ENCODE results near the gene OR2C3. TPM values are rescaled to one million over a fixed set of nuclear protein-coding genes. Genes with fewer than 3 reads are reported as not detected.
"Not testable (repeated sequence)": the region's sequence is repeated elsewhere in the genome, so short reads cannot be mapped to it uniquely, and the experiment has no call there.

OR2C3 gene
- not detected for polyA plus RNA-seq (ENCODE audit: insufficient read length)

DNA sequence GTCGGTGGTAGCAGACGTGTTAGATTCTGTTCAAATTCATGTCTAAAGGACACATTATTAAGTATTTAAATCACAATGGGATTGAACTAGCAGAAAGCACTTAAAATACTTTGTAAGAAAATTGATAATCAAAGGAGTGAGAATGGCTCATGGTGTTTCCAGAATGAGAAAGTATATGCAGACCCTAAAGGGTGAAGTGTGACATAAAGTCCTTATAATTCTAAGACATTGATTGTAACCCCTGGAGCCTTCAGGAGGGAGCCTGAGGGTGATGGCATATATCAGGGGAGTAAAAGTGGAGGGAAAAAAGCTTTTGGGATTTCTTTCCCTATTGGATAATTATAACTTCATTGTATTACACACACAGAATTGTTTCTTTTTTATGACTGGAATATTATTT lies at the start of gene OR2C3:
OR2C3 (minus strand) TSS at position 101 of the 400 bp plus-strand sequence. CDS start 3,929 bp downstream, outside the sequence.
- DNase-seq (ENCODE audit: low read depth), result no peak

DNA sequence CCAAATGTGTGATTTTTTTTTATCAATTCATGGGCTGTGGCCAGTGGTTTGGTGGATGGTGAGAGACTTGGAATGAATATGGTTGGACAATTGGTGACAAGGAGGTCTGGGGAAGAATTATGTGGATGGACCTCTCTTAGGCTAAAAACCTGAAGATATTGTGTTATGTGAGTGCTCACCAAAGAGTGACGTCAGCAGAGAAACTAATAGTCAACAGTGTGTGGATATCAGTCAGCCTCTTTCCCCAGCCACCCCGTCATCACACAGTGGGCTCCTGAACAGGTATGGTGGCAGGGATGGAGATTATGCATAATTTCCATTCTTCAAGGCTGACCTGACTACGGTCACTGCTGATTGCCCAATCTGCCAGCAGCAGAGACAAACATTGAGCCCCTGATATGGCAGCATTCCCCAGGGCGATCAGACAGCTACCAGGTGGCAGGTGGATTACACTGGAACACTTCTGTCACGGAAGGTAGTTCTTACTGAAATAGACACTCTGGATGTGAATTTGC lies 42.8 kb upstream of the OR2C3 start:
- DNase-seq (ENCODE audit: low read depth), result no peak

DNA sequence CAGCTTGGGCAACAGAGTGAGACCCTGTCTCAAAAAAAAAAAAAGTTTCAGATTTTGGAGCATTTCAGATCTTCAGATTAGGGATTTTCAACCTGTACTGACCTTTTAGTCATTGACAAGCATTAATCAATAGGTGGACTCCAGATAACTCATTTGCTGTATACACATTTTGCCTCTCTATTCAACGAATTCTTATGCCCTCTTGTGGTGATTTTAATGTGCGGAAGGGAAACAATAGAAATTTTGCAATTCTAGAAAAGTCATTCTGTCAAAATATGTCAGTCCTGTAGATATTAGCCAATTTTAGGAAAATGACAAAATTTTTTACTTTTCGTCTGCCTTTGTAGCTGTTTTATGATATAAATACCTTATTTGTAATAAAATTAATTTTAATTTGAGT lies 40.3 kb upstream of the OR2C3 start:
- DNase-seq (ENCODE audit: low read depth), result no peak

DNA sequence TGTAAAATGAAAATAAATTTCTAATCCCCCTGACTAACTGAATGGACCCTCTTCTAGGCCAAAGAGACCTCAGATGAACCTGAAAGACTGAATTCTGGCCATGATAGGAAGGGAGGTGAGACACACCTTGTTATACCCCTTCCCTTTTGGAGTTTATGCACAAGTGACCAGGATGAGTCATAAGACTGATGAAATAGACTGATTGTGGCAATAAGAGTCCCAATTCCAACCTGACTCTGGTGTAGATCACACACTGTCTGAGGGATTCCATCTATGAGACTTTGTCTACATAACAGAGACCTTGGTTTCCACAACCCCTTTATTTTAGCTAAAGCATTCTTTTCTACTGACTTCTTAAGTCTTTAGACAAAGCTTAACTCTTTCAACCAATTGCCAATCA lies 38.4 kb upstream of the OR2C3 start:
- no peak for DNase-seq (ENCODE audit: low read depth)

DNA sequence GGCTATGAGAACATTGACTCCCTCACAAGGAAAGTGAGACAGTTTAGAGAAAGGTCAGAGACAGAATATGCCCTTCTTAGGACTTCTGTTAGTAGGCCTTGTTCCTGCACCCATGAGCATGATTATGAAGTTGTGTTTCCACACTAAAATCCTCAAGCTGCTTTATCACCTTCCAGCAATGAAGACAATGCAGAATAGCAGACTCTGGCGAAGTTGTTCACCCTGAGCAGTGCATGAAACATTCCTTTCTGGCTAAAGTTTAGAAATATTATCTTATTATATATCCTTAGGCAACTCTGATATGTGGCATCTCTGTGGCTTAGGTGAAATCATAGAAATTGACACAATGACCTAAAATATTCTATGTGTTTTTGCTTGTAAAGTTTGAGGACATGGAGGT lies 38.0 kb upstream of the OR2C3 start:
- no peak for DNase-seq (ENCODE audit: low read depth)

DNA sequence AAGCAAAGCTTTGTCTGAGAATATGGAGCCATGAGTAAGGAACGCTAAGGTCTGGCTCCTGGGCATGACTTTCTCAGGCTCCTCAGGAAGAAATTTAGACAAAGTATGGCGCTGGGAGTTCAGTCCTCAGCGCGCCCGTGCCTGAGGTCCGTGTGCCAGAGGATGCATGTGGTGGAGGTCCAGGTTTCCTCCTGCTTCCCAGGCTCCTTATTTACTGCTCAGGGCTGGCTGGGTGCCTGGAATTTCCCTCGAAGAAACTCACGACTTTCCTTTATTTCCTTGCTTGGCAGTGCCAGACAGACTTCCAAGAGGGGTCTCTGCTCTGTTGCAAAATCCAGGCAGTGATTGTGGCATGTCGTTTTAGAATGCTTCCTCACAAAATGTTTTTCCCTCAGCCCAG lies 26.0 kb upstream of the OR2C3 start:
- DNase-seq (ENCODE audit: low read depth), result no peak

DNA sequence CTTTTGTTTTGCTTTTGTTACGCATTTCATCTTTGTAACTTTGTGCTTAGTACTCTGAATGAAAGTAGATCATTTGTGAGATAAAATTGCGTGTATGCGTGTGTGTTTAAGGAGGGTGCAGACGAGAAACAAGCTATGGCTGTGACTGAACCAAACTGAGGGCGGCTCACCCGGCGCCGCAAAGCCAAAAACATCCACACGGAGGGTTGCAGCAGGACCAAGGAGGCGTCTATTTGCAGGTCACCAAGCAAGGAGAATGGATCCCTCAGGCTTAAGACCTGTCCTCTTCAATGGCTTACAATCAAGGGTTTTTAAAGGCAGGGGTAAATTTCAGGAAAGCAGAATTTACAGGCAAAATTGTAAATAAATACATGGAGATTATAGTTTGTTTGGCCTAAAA lies 25.5 kb upstream of the OR2C3 start:
- no peak for DNase-seq (ENCODE audit: low read depth)

DNA sequence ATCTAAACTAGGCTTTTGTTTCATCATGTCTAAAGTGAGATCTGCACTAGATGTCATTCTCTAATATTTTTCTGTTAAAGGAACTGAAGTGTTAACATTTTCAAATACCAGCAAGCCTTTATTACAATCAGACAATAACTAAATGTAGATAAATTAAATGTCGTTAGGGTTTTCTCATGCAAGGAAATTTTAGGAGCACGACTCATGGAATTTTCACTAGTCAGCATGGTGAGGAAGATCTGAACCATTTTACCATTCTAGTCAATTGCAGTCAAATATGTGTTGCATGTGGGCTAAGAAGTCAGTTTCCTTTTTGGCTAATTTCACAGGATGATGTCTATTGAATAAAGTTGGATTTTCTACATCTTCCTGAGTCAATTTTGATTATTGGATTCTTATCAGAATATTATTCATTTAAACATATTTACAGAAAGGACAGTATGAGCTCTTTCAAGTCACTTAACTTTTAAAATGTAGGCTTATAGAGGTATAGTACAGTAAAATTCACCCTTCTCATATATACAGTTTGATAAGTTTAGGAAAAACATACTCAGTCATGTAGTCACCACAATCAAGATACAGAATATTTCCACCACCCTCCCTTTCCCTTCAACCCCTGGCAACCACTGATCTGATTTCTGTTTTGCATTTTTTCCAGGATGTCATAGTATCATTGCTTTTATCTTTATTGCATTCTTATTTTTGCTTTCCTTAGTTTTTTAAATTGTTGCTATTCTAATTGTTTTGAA lies 21.9 kb upstream of the OR2C3 start:
- DNase-seq (ENCODE audit: low read depth), result no peak

DNA sequence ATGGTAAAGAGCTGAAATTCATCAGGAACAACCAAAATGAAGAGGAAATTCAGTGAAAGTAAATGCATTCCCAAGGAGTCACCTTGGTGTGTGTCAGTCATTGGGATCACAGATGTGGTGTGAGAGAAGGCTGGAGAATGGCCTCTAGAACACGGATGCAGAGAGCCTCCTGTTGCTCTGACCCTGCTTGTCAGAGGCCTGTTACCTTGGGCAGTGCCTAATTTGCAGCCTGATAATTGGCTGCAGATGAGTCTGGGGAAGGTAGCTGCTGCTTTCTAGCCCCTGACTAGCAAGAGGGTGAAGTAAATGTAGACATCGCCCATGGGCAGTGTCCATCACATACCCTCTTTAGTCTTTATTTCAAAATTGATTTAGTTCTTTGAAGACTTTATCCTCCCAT lies 16.0 kb upstream of the OR2C3 start:
- DNase-seq (ENCODE audit: low read depth), result no peak

DNA sequence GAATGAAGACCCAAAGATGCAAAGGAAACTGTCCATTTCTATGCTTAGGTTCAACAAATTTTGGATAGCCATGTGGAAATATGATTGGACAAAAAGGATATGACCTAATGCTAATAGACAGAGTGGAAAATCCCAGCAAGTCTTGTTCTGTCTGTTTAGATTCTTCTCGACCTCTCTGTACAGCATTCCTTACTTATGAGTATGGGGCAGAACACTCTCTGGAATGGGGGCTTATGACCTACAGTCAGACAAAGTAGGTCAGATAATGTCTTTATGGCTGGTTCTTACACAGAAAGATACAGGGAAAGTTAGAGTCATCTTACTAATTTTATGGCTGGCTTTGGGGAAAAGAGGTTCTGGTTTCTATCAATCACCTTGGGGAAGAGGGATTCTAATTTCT lies 15.5 kb upstream of the OR2C3 start:
- DNase-seq (ENCODE audit: low read depth), result no peak

DNA sequence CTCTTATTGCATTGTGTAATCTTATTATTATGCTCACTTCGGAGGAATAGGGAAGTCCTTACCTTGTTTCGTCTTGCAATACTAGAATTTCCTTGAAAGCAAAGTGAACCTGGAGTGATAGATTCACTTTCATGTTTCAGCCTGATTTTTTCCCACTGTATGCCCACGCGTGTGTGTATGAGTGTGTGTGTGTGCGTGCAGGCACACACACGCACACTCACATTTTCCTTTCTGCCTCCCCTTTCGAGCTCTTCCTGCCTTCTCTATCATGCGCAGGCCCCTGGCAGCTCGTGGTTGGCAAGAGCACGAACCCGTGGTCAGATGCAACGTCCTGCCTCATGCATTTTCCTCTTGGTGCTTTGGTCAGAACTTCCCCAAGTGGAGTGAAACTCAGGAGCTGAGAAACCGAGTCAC lies 12.5 kb upstream of the OR2C3 start, which contains the start of gene GCSAML:
GCSAML (plus strand) TSS at position 366 of the 414 bp plus-strand sequence. CDS start 58 bp downstream, outside the sequence.
- no peak for DNase-seq (ENCODE audit: low read depth)

DNA sequence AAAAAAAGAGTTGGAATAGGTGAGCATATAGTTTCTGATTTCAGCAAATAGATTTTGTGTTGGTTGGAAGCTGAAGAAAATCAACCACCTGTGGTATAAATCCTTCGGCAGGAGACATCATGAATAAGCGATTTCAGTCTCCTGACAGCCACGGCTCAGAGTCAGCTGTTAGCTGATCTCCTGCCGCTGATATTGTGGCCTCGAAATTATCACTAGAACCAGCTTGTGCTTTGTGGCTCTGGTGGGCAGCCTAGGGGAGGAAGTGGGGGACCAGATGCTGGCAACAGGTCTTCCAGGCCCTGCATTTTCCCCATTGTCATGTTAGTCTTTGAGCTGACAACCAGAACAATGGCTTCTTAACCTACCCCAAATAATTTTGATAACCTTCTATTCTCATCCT lies 11.9 kb upstream of the OR2C3 start:
- no peak for DNase-seq (ENCODE audit: low read depth)

DNA sequence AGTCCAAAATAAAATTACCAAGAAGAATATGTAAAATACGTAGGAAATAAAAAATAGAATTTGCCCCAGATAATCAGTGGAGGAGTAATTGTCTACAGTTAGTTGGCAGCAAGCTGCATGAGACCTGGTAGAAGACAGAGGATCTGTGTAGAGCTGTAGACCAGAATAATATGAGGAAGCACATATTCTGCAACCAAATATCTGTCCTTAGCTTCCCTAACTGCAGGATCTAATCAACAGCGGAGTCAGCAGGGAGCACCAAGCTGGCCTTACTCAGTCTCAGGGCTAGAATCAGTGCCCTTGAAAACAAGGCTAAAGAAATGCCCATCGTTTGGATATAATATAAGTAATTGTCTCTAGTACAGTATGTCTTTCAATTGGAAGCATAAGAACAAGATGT lies 6.6 kb upstream of the OR2C3 start:
- DNase-seq (ENCODE audit: low read depth), result no peak

DNA sequence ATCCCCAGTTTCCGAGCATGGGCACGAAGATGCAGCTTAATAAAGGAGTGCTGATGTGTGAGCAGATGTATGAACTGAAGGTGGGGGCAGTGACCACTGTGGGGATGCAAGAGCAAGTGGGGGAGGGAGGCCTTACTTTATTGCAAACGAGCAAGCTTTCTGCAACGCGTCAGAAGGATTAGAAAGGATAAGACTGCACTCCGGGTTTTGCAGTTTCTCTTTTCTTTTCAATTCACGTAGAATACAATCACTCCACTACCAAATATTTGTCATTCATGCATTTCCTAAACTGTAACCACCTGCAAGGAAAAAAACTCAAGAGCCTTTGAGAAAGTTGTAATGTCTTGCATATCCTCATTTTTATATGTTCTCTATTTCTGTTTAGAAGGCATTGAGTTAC lies 4.3 kb upstream of the OR2C3 start:
- DNase-seq (ENCODE audit: low read depth), result no peak

DNA sequence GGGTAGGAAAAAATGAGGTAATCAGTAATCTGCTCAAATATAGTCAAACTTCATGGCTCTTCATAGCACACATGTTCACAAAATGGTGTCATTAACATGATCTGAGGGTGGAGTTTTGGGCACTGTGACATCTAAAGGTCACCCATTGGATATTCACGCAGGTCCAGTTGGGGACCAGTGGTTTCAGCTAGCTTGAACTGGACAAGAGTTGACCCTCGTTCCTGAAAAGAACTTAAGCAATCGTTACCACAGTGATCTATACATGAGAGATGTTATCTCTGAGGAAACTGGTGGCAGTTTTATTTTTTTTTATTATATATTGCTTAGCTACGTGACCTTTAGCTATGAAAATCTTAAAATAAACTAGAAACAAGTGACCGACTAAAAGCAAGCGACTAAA lies 3.0 kb upstream of the OR2C3 start:
- no peak for DNase-seq (ENCODE audit: low read depth)

DNA sequence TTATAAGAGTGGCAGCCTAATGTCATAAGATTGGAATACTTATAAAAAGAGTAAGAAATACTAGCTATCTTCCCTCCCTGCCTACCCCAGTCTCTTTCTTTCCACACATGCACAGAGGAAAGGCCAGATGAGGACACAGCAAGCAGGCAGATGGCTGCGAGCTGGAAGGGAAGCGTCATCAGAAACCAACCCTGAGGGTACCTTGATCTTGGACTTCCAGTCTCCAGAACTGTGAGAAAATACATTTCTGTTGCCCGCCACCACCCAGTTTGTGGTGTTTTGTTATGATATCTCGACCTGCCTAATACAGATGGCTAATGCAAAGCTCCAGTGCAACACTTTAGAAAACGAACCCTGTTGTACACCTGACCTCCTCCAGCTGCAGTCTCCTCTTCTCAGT lies 2.3 kb upstream of the OR2C3 start:
- DNase-seq (ENCODE audit: low read depth), result no peak

DNA sequence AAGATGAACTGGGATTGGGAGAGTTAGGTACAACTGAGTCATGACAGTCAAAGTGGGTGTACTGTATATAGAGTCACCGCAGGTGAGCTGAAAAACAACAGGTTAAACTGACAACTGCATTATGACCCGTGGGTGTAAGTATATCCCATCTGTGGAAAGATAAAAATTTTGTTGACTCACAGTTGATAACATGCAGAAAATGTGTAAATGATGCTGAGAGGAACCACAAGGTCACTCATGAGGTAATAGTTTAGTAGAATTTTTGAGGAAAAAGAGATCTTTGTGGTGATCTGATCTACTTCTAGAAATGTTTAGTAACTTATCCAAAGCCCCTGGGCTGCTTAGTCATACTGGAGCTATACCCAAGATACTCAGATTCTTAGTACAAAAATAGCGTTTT lies 838 bp downstream of the OR2C3 start:
- DNase-seq (ENCODE audit: low read depth), result no peak

DNA sequence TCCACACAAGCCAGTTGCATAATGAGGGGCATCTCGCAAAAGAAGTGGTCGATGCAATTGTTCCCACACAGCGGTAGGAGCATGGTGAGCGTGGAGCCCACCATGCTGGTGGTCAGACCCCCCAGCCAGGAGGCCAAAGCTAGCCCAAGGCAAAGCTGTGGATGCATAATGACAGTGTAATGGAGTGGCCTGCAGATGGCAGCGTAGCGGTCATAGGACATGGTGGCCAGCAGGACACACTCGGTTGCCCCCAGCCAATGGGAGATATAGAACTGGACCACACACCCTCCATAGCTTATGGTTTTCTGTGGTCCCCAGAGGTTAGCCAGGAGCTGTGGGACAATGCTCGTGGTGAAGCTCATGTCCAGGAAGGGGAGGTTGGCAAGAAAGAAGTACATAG lies 4.3 kb downstream of the OR2C3 start:
- no peak for DNase-seq (ENCODE audit: low read depth)

DNA sequence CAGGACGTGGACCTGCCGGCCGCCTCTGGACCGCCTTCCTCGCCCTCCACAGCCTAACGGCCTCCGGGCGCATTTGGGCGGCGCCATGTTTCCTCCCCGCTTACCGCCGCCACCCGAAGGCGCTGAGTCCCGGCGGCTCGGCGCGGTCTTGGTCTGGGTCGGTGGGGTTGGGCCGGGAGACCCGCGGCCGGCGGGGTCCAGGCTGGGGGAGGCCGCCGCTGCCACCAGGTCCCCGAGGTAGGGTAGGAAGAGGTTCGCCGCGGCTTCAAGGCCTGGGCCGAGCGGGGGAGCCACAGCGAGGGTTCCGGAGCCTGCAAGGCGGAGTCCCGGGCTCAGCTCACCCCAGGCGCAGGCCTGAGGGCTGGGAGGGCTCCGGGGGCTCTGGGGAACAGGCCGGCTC lies 5.5 kb downstream of the OR2C3 start:
- DNase-seq (ENCODE audit: low read depth), result no peak

DNA sequence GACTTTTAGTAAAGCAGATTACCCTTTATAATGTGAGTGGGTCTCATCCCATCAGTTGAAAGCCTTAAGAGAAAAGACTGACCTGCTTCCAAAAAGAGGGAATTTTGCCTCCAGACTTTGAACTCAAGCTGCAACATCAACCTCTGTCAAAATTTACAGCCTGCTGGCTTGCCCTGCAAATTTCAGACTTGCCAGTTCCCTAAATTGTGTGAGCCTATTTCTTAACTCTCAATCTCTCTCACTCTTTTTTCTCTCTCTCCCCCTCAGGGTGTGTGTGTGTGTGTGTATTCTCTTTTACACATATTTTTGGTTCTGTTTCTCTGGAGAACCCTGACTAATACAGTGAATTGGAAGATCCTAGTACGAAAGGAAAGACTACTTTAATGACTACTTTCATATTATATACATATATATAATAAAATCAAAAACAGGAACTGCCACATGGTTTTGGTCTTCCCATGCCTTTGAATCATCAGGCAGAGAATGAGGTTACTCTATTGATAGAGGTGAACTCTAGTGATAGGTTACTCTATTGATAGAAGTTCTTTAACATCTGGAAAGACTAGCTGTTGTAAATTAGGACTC lies 6.4 kb downstream of the OR2C3 start:
- DNase-seq (ENCODE audit: low read depth), result no peak

DNA sequence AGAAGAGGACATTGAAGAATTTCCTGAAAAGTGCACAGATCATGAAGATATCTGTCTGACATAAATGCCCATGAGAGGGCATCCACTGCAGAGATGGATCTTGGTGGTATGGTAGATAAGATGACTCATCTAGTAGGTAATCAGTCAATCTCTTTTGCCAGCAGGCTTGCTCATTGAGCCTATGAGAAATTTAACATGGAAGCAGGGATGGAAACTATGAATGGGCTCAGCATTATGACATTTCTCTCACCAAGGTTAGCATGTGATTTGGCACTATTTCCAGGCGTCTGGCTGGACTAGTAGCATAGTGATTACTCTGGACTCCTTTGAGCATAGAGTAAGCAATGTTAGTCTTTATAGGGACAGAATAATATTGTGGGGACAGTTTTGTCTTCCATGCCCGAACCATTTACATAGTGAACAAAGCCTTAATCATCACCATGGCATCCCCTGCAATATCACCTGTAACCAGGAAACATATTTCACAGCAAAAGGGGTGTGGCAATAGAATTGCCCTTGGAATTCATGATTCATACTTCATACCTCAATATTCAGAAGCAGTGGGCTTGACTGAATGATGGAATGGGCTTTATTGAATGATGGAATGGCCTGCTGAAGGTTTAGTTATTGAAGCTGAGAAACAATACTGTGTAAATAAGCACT lies 7.3 kb downstream of the OR2C3 start:
- DNase-seq (ENCODE audit: low read depth), result no peak

DNA sequence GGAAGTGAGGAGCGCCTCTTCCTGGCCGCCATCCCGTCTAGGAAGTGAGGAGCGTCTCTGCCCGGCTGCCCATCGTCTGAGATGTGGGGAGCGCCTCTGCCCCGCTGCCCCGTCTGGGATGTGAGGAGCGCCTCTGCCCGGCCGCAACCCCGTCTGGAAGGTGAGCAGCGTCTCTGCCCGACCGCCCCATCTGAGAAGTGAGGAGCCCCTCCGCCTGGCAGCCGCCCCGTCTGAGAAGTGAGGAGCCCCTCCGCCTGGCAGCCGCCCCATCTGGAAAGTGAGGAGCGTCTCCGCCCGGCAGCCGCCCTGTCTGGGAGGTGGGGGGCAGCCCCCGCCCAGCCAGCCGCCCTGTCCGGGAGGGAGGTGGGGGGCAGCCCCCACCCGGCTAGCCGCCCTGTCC lies 14.4 kb downstream of the OR2C3 start:
- DNase-seq (ENCODE audit: low read depth), result not testable (repeated sequence)

DNA sequence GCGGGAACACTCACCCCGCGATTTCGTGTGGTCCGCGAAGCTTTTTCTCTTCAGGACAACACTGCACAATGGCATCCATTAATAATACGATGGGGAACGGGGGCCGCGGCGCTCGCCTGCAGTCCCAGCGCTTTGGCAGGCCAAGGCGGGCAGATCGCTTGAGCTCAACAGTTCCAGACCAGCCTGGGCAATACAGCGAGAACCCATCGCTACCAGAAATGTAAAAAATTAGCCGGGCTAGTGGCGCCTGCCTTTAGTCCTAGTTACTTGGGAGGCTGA lies 17.7 kb downstream of the OR2C3 start:
- DNase-seq (ENCODE audit: low read depth), result no peak
